HG03439 (cell line): Measurements from ENCODE around the gene SAPCD1.

Experiments used
- ATAC-seq: cut with Tn5 transposase; IDR thresholded peaks from one replicate; pipeline ENCODE4 v1.9.1; 2021; ENCODE audit warnings: mild to moderate bottlenecking, moderate library complexity; ENCODE audit not compliant: unreplicated experiment

SAPCD1 gene

GRCh38 chr6:31728767-31729514, 33.5 kb upstream of the SAPCD1 start, which contains the start of gene DDAH2:
TSS of gene DDAH2 (minus strand) at chr6:31729299. CDS start at chr6:31729161, 138 bp downstream.
- ATAC-seq: no peak

- no peak for ATAC-seq
Observed at GRCh38 chr6:31729515-31729978, 32.9 kb upstream of the SAPCD1 start.

- no peak for ATAC-seq
Observed at GRCh38 chr6:31729979-31730630, 32.4 kb upstream of the SAPCD1 start.

- no peak for ATAC-seq
Observed at GRCh38 chr6:31730631-31731086, 31.8 kb upstream of the SAPCD1 start.

GRCh38 chr6:31732029-31732428, 30.4 kb upstream of the SAPCD1 start:
- no peak for ATAC-seq

GRCh38 chr6:31733734-31734133, 28.7 kb upstream of the SAPCD1 start:
- no peak for ATAC-seq

- ATAC-seq: no peak
Observed at GRCh38 chr6:31734247-31734820, 28.1 kb upstream of the SAPCD1 start.

GRCh38 chr6:31734821-31735406, 27.5 kb upstream of the SAPCD1 start:
- no peak for ATAC-seq

GRCh38 chr6:31736021-31736767, 26.3 kb upstream of the SAPCD1 start, which contains the start of gene CLIC1:
TSS of gene CLIC1 (minus strand) at chr6:31736530. CDS start at chr6:31736300, 230 bp downstream.
- no peak for ATAC-seq

- ATAC-seq: no peak
Observed at GRCh38 chr6:31736768-31737314, 25.6 kb upstream of the SAPCD1 start.

GRCh38 chr6:31737315-31737990, 25.0 kb upstream of the SAPCD1 start:
- no peak for ATAC-seq

- no peak for ATAC-seq
Observed at GRCh38 chr6:31737991-31738979, 24.2 kb upstream of the SAPCD1 start.

- ATAC-seq: peak; percentile 77
Observed at GRCh38 chr6:31739639-31740396, 22.6 kb upstream of the SAPCD1 start, which contains the start of gene MSH5. TSS of gene MSH5 (plus strand) at chr6:31740005. CDS start at chr6:31740467, 462 bp downstream.

- ATAC-seq: no peak
Observed at GRCh38 chr6:31740397-31741223, 21.8 kb upstream of the SAPCD1 start.

GRCh38 chr6:31741815-31742214, 20.6 kb upstream of the SAPCD1 start:
- no peak for ATAC-seq

- ATAC-seq: no peak
Observed at GRCh38 chr6:31742894-31743293, 19.6 kb upstream of the SAPCD1 start.

GRCh38 chr6:31744422-31744821, 18.0 kb upstream of the SAPCD1 start:
- ATAC-seq: no peak
